HG02870 (cell line): ENCODE measurements around the gene LAMA2.

Experiments used
- ATAC-seq: cut with Tn5 transposase; IDR thresholded peaks from one replicate; pipeline ENCODE4 v1.9.1; 2021; ENCODE audit warnings: mild to moderate bottlenecking, moderate library complexity; ENCODE audit not compliant: unreplicated experiment

Gene LAMA2

DNA sequence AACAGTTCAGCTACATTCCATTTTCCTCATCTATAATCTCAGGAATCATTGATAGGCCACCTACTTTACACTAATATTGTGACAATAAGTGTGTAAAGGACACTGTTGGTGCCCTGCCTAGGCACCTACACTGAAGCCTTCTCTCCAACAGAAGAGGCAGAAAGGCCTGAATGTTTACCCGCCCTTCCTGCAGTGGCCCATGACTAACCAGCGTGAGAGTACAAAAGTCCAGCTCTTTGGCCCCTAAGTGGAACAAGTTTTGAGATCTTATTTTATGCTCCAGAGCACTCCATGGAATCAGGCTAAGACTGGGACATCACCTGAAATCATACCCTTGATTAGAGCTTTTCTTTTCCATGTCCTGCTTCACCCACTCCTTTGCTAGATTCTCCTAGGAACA lies 467.3 kb downstream of the LAMA2 start:
- no peak for ATAC-seq

DNA sequence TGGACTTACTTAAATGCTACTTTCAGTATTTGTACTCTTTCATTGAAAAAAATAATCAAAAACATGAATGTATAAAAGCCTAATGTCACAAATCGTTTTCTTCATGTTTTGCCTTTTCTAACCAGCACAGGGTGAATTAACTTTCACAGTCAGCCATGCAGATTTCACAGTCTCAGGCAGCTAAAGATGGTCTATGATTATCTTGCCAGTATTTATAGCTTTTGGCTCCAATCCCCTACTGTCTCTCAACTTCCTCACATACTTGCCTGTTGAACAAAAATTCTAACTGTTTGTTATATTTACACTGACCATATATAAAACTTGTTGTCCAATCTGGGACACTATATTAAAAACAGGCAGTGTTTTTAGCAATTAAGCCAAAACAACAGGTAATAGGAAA lies 468.9 kb downstream of the LAMA2 start:
- ATAC-seq = no peak

DNA sequence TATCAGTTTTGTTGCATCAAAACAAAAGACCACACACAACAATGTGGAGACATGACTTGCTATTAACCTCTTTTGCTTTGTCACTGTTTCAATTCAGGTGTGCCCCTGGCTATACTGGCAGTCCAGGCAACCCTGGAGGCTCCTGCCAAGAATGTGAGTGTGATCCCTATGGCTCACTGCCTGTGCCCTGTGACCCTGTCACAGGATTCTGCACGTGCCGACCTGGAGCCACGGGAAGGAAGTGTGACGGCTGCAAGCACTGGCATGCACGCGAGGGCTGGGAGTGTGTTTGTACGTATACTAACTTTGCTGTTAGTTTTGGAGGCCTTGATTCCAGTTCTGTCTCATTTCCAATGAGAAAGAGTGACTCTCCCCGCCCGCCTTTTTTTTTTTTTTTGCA lies 470.1 kb downstream of the LAMA2 start:
- no peak for ATAC-seq

DNA sequence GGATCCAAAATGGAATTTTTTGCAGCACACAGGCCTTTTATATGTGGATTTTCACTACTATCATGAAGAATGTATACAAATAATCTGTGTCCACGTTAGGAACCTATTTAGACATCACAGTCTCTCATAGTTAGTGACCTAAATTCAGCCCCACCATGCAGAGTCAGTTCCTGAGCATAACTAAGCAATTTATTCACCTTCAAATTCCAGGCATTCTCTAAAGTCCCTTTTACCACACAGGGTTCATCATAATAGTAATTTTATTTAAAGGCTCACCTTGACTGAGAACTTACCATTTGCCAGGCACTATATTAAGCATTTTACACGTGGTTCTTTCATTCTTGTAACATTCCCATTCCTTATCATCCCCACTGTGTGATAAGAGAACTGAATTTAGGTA lies 473.2 kb downstream of the LAMA2 start:
- ATAC-seq = no peak

DNA sequence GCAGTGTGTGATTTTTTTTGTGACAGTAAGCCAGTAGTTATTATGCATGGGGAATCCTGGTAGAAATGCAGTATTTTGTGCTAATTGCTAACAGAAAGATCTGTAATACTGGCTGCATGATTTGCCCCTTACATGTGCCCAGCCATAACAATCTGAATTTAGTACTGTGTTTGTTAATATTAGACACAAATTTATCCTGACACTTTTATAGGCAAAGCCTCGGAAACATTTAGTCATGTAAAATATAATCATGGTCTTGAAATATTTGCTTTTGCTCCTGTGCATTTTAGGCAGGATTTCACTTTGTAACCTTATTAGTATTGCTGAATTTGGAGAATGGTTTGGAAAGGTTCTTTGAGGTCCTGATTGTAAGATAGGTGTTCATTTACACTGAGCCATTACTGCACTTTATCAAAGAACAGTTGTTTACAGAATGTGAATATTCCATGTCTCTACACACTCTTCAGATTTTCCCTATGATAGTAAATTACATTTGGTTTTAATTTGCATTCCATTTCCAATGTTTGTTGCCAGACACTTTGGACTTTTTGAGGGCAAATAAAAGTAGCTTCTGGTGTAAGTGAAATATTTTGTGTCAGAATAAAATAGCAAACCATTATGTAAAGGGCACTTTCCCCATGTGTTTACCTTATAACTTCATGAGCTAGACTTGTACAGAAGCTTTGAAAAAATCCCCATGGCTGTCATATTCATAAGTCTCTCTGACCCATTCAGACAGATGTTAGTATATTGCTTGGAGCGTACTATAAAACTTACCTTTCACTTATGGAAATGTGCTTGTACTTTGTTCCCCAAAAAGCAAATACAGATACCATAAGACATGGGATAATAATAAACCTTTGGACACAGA lies 477.1 kb downstream of the LAMA2 start:
- no peak for ATAC-seq

DNA sequence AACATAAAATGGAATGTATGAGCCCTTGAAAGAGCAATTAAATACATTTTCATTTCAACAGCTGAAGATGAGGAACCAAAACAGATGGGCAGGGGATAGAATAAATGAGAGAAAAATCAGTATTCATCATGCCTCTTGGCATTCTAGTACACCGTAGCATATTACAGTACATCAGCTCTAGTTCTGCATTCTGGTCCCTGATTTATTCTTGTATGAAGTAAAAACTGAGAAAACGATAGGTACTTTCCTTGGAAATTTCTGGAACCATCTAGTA lies 477.7 kb downstream of the LAMA2 start:
- ATAC-seq = no peak

DNA sequence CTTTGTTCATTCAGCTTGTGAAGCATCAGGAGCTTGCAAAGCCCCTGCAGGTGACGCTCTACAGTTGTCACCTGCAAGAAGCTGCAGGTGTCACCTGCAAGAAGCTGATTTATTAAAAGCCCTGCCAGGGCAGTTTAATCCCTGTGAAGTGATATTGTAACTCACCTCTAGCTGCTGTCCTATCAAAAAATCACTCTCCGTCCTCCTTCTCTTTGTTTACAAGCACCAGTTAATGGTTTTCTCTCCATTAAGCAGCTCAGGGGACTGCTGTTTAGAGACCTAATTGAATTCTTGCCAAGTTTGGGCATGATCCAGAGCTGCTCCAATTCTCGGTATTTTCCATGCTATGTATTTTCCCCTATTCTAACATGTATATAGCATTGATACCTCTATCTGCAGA lies 481.1 kb downstream of the LAMA2 start:
- no peak for ATAC-seq

DNA sequence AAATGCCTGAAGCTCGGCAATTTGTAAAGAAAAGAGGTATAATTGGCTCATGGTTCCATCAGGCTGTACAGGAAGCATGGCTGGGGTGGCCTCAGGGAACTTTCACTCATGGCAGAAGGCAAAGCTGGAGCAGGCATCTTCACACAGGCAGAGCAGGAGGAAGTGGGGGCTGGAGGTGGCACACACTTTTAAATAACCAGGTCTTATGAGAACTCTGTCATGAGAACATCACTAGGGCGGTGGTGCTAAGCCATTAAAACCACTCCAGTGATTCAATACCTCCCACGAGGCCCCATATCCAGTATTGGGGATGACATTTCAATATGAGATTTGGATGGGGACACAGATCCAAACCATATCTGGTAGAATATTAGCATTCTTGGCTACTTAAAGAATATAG lies 481.8 kb downstream of the LAMA2 start:
- ATAC-seq = no peak

DNA sequence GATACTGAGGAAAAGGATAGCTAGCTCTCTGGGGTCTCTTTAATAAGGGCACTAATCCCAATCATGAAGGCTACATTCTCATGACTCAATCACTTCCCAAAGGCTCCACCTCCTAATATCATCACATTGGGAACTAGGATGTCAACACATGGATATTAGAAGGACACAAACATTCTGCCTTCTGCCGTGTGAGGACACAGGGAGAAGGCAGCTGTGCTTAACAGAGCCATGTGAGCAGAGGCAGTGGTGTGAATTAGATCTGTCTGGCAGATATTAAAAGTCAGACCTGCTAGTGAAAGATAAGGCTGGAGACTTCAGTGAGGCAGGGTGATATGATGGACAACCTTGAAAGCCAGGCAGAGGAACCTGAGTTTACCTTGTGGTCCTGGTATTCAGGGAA lies 485.1 kb downstream of the LAMA2 start:
- ATAC-seq = no peak

DNA sequence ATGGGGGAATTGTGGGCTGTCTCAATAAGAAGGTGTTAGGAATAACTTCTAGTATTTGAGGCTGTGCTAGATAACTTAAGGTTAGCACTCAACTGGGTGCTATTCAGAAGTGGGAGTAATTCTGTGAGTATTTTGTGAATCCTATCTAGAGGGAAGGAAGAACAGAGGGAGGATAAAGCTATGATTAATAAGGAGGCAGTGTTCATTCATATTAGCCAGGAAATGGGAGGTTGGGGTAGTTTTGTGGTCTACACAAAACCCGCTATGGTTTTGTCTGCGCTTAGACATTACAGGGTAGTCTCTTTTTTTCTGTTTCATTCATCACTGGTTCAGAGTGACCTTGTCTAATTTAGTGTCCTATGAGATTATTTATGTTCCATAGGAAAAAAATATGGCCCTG lies 486.0 kb downstream of the LAMA2 start:
- no peak for ATAC-seq

DNA sequence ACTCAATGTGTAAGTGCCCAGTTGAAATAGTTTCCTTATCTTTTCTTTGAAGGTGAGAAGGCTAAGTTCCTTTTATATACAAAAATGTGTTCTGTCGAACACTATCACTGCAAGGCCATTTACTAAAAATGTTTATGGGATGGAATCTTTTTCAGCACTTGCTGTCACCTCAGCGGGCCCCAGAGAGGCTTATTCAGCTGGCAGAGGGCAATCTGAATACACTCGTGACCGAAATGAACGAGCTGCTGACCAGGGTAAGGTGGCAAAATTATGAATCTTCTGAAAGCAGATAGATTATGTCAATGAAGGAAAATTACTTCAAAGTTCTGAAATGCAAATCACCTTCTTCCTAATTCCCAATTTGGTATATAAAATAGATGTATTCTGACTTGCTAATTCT lies 486.8 kb downstream of the LAMA2 start:
- ATAC-seq = no peak

DNA sequence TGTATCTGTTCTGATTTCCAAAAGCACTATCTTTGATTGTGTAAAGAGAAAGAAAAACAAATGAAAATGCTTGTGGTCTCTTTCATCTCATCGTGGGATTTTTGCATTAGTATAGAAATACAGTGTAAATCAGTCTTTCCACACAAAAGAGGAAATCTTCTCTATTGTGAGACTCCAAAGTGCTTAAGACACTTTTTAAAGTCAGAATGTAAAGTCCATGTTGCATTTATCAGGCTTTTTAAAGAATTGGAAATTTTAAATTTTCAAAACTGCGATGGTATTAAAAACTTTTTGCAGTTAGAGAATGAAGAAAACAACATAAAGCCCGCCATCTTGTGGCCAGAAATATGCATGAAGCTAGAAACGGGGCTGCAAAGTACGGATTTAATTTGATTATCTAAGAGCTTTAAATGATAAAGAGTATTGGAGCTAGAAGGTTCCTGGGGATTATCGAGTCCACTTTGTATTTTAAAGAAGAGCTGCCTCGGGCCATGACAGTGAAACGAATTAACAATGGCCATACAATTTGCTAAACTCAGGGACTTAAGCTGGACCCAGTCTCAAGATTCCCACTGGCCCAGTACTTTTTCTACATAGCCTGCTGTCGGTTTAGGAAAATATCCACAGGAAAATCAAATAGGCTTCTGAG lies 487.5 kb downstream of the LAMA2 start:
- ATAC-seq = no peak

DNA sequence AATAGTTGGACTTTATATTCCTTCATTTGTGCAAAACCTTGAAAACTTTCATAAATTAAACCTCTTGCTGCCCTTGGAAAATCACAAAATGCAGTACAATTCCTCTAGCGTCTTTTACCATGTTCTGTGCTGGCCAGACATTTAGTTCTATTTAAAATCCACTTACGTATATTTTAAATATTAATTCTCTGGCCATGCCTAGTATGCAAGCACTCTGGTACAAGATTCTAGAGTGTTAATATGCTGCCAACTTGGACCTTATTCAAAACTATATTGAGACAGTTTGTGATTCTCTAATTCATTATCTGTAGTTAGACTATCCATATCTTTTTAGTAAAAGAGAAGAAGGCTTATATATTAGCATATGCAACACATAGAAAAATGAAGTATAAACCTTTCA lies 498.9 kb downstream of the LAMA2 start:
- ATAC-seq = no peak

DNA sequence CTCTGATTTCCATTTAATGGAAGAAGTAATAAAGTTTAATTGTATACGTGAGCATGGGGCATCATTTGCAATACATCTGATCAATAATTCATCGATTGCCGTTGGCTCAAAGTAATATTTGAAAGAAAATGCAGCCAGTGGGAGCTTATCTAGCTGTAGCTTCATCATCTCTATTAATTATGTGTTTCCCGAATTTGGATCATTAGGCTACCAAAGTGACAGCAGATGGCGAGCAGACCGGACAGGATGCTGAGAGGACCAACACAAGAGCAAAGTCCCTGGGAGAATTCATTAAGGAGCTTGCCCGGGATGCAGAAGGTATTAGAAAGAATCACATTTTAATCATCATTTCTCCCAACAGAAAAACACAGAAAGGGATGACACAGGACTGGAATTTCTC lies 500.0 kb downstream of the LAMA2 start:
- no peak for ATAC-seq

DNA sequence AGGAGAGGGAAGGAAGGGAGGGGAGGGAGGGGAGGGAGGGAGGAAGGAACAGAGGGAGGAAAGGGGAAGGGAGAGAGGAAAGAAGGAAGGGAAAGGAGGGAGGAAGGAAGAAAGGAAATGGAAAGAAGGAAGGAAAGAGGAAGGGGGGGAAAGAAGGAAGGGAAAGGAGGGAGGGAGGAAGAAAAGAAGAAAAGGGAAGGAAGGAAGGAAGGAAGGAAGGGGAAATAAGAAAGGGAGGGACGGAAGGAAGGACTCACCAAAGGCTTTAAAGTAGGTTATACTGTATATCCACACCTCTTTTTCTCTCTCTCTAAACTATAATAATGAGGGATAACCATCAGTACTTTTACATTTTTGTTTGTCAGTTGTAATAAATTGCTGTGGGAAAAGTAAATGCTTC lies 502.2 kb downstream of the LAMA2 start:
- ATAC-seq = no peak

DNA sequence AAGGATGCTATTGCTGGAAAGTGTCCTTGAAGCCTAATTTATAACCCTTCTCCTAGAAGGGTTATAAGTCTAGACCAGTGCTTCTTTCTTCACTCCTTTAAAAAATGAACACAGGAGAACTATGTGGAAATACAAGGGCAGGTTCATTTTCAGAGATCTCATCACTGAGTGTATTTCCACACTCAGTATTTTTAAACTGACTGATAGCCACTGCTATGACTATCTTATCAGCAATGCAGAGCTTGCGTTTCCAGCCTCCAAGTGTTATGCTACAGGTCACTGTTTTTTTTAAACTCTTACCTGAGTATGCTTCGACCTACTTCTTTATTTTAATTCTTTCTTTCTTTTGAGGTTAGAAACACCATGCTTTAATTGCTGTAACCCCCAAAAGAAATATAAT lies 508.0 kb downstream of the LAMA2 start:
- no peak for ATAC-seq

DNA sequence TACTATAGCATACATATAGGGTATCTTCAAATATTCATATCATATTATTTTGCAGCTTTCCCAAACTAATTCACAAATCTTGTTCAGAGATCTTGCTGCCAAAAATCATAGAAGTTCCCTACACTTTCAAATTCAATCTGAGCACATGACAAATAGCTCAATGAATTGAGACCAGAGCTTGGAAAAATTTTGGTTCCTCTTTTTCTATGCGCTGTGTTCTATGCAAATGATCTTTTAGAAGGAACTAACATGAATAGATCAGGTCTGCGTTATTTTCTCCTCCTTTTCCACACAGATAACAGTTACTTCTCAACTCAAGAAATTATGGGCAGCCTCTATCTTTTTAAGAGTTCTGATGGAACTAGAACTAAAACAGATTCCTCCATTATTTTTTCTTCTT lies 510.7 kb downstream of the LAMA2 start:
- ATAC-seq = peak; percentile 68

DNA sequence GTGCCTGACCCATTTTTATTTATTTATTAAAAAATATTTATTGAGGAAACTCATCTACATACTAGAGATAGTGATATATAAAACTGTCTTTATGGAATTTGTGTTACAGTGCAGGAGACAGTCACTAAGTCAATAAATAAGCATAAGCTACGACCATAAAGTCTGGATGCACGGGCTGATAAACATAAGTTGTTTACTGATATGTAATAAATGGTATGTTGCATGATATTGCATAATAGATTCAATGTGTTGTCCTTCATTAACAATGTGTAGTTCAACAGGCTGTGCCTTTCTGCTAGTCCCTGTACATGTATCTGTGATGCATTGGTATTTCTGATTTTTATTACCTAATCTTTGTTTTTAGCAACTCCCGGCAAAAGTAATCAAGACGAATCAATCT lies 515.8 kb downstream of the LAMA2 start:
- no peak for ATAC-seq

DNA sequence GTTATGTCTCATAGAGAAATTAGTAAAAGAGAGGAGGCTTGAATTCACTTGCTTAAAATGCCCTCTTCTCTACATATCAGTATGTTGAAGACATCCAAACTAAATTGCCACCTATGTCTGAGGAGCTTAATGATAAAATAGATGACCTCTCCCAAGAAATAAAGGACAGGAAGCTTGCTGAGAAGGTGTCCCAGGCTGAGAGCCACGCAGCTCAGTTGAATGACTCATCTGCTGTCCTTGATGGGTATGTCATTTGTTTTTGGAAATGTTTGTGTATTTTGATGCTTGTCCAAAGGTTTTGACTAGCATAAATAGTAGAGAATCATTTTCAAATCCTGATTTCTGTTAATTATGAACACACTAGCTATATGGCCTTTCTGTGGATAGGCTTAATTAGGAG lies 519.3 kb downstream of the LAMA2 start:
- ATAC-seq = no peak

DNA sequence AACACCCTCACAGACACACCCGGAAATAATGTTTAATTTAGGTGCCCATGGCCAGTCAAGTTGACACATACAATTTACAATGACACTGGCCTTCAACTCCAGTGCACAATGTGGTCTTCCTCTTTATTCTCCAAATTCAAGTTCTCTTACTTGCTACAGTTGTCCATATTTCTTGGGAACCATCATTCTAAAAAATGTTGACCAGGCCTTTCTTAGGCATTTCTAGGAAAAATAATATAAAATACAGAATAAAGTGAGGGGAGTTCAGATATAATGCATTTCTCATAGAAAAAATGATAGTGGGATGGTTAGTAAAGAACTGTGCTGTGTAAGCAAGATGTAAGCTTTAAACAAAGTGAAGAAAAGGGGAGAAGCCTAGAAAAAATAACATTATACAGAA lies 528.2 kb downstream of the LAMA2 start:
- ATAC-seq = no peak

DNA sequence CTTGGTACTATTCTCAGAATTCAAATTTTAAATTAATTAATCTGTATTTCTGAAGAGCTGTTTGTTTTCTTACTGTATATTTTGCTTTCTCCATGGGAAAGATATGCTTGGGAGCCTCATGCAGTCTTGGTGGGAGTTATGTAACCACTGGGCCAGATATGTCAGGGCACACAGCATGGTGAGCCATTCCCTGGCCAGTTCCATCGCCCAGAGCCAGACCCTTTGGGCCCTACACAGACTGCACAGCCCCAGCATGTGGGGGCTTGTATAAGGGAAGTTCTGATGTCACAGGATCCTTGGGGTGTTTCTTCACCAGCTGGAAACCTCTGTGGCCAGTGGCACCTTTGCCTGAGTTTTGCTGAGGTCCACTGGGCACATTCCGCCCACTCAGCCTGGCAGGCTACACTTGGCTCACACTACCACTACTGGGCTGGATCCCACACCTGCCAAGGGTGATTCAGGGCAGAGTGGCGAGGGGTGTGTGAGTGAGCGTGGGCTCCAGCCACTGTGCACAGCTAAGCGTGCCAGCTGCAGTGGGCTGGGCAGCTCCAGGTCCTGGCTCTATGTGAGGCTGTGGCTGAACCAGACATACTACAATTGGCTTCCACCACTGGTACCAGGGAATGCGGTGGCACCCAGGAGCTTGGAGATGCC lies 533.5 kb downstream of the LAMA2 start:
- no peak for ATAC-seq

DNA sequence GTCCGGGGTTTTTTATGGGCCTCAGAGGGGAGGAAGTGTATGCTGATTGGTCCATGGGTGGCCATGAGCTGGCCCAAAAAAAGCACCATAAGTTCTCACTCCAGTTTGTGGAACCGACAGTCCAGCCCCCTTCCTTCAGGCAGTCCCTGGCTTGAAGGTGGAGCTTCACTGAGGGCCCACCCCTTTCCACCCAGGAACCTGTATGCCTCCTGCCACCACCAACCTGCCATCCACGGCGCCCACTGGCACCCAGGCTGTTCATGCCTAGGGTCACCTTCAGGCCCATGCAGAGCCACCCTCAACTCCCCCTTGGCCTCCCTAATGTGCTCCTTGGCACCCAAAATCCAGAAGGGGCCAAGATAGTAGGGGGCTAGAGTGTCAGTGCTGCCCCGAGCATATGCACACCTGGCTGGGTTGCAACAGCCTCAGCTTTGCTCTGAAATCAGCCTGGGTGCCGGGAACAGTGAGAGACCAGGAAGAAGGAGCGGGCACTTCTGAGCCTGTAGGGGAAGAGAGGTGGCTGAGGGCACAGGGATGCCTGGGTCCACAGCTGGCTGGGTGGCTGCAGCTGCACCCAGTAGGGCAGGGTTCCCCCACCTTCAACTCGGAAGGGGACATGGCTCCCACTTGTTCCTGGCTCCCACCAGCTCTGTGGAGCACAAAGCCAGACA lies 534.6 kb downstream of the LAMA2 start:
- ATAC-seq = no peak
